ENCODE data around the gene SPRED3. TPM values are rescaled to one million over a fixed set of nuclear protein-coding genes. Genes with fewer than 3 reads are reported as not detected.
"Not testable (repeated sequence)": the region's sequence is repeated elsewhere in the genome, so short reads cannot be mapped to it uniquely, and the experiment has no call there.

SPRED3 gene
- polyA plus RNA-seq, 1 donor, result 0.59 TPM

- no peak for DNase-seq (ENCODE audit: low read depth)
Observed at GRCh38 chr19:38389957-38390924, 1.7 kb downstream of the SPRED3 start.

- no peak for DNase-seq (ENCODE audit: low read depth)
Observed at GRCh38 chr19:38391911-38392464, 3.5 kb downstream of the SPRED3 start.

- DNase-seq (ENCODE audit: low read depth), result no peak
Observed at GRCh38 chr19:38392707-38393308, 4.3 kb downstream of the SPRED3 start.

- DNase-seq (ENCODE audit: low read depth), result no peak
Observed at GRCh38 chr19:38394488-38394887, 6.0 kb downstream of the SPRED3 start.

- DNase-seq (ENCODE audit: low read depth), result no peak
Observed at GRCh38 chr19:38395381-38396114, 7.1 kb downstream of the SPRED3 start.

GRCh38 chr19:38399081-38399480 is 10.6 kb downstream of the SPRED3 start:
- no peak for DNase-seq (ENCODE audit: low read depth)

GRCh38 chr19:38399537-38399936 is 11.0 kb downstream of the SPRED3 start:
- DNase-seq (ENCODE audit: low read depth), result no peak

GRCh38 chr19:38400361-38400760 is 11.9 kb downstream of the SPRED3 start:
- no peak for DNase-seq (ENCODE audit: low read depth)

GRCh38 chr19:38401148-38401547 is 12.7 kb downstream of the SPRED3 start:
- no peak for DNase-seq (ENCODE audit: low read depth)

GRCh38 chr19:38402623-38402966 is 14.1 kb downstream of the SPRED3 start:
- DNase-seq (ENCODE audit: low read depth), result no peak

GRCh38 chr19:38402967-38403674 is 14.6 kb downstream of the SPRED3 start, which contains the start of gene FAM98C:
Gene FAM98C, plus strand, starts transcription at chr19:38403093. Its CDS starts 61 bp downstream, at chr19:38403154.
- DNase-seq (ENCODE audit: low read depth), result peak; percentile 89

- DNase-seq (ENCODE audit: low read depth), result no peak
Observed at GRCh38 chr19:38404858-38405257, 16.4 kb downstream of the SPRED3 start.

- no peak for DNase-seq (ENCODE audit: low read depth)
Observed at GRCh38 chr19:38405276-38405675, 16.8 kb downstream of the SPRED3 start.

GRCh38 chr19:38409631-38410133 is 21.2 kb downstream of the SPRED3 start:
- DNase-seq (ENCODE audit: low read depth), result no peak

- not testable (repeated sequence) for DNase-seq (ENCODE audit: low read depth)
Observed at GRCh38 chr19:38410407-38410806, 21.9 kb downstream of the SPRED3 start.

- DNase-seq (ENCODE audit: low read depth), result no peak
Observed at GRCh38 chr19:38411041-38411712, 22.7 kb downstream of the SPRED3 start.

- not testable (repeated sequence) for DNase-seq (ENCODE audit: low read depth)
Observed at GRCh38 chr19:38411898-38412297, 23.4 kb downstream of the SPRED3 start.

- no peak for DNase-seq (ENCODE audit: low read depth)
Observed at GRCh38 chr19:38412491-38412890, 24.0 kb downstream of the SPRED3 start.

GRCh38 chr19:38412961-38413360 is 24.5 kb downstream of the SPRED3 start:
- DNase-seq (ENCODE audit: low read depth), result no peak

- no peak for DNase-seq (ENCODE audit: low read depth)
Observed at GRCh38 chr19:38413416-38413815, 24.9 kb downstream of the SPRED3 start.

- DNase-seq (ENCODE audit: low read depth), result no peak
Observed at GRCh38 chr19:38417146-38417543, 28.6 kb downstream of the SPRED3 start.

All from forelimb muscle (tissue), 1 donor.